ENCODE results near the gene PRKCZ. TPM values are rescaled to one million over a fixed set of nuclear protein-coding genes. Genes with fewer than 3 reads are reported as not detected.

The PRKCZ gene
- total and polyA plus RNA-seq, 9 of the 15 experiments (the other 6 are each of a cell fraction or from before 2014, with no cell fraction given) = 0.07 to 3.1 (median 1.3) TPM

DNA sequence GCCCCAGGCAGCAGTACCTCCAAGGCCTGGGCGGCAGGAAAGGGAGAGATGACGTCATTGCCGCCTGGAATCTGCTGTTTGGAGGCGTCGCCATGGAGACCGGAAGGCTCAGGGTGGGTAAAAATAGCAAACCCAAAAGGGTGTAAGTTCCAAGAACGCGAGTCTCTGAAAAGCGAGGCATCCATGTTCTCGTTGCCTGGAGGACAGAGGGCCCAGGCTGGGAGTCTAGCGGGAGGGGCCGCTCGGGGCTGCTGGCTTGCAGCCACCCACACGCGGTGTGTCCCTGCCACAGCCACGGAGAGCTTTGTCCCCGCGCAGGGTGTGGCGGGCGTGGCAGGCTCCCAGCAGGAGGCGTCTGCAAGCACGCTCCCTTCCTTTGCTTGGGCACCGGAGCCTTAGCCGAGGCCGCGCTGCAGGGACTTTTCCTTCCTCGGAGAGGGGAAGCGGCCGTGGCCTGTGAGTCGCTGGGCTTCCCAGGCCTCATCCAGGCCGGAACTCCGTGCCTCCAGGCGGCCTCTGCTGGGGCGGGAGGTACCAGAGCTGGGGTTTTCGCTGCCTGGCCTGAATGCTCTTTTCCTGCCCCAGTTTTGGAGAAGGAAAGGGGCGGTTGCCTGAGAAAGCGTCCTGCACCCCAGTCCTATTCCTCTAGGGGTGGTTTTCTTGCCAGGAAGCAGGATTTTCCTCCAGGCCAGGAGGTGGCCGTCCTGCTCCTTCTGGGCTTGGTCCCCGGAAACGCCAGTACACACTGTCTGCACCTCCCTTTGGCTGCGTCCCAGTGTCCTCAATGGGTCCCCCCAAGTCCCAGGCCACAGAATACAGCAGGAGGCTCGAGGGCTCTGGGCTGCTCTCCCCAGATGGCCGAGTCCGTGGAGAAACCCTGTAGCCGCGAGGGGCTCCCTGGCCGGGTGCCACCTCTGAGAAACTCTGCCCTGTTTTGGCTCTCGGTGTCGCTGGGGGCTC is 162.6 kb downstream of the PRKCZ start (continued):
- TF ChIP-seq, protein P1, sequence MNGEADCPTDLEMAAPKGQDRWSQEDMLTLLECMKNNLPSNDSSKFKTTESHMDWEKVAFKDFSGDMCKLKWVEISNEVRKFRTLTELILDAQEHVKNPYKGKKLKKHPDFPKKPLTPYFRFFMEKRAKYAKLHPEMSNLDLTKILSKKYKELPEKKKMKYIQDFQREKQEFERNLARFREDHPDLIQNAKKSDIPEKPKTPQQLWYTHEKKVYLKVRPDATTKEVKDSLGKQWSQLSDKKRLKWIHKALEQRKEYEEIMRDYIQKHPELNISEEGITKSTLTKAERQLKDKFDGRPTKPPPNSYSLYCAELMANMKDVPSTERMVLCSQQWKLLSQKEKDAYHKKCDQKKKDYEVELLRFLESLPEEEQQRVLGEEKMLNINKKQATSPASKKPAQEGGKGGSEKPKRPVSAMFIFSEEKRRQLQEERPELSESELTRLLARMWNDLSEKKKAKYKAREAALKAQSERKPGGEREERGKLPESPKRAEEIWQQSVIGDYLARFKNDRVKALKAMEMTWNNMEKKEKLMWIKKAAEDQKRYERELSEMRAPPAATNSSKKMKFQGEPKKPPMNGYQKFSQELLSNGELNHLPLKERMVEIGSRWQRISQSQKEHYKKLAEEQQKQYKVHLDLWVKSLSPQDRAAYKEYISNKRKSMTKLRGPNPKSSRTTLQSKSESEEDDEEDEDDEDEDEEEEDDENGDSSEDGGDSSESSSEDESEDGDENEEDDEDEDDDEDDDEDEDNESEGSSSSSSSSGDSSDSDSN (IDR thresholded peaks at IDR 0.05; ENCODE audit: borderline replicate concordance in 1 of 2, low read depth in 2 of 2, low read length in 2 of 2) = peak; percentile 72 to 83; a peak in 2 of 4 replicates
- TF ChIP-seq, protein P2, sequence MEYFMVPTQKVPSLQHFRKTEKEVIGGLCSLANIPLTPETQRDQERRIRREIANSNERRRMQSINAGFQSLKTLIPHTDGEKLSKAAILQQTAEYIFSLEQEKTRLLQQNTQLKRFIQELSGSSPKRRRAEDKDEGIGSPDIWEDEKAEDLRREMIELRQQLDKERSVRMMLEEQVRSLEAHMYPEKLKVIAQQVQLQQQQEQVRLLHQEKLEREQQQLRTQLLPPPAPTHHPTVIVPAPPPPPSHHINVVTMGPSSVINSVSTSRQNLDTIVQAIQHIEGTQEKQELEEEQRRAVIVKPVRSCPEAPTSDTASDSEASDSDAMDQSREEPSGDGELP (CRISPR knock-in tag; IDR thresholded peaks at IDR 0.05; ENCODE audit: borderline replicate concordance) = peak; percentile 80
- TF ChIP-seq, protein P3, sequence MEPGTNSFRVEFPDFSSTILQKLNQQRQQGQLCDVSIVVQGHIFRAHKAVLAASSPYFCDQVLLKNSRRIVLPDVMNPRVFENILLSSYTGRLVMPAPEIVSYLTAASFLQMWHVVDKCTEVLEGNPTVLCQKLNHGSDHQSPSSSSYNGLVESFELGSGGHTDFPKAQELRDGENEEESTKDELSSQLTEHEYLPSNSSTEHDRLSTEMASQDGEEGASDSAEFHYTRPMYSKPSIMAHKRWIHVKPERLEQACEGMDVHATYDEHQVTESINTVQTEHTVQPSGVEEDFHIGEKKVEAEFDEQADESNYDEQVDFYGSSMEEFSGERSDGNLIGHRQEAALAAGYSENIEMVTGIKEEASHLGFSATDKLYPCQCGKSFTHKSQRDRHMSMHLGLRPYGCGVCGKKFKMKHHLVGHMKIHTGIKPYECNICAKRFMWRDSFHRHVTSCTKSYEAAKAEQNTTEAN (CRISPR knock-in tag; IDR thresholded peaks at IDR 0.05) = no peak
- TF ChIP-seq, protein P4, sequence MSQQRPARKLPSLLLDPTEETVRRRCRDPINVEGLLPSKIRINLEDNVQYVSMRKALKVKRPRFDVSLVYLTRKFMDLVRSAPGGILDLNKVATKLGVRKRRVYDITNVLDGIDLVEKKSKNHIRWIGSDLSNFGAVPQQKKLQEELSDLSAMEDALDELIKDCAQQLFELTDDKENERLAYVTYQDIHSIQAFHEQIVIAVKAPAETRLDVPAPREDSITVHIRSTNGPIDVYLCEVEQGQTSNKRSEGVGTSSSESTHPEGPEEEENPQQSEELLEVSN (IDR thresholded peaks at IDR 0.05; ENCODE audit: borderline replicate concordance in 1 of 2, extremely low read depth in 1 of 2, insufficient read depth in 1 of 2, insufficient read length in 1 of 2, low read depth in 1 of 2, low read length in 1 of 2, poor library complexity in 1 of 2, severe bottlenecking in 1 of 2) = peak; percentile 83 to 88
- TF ChIP-seq, protein P5, sequence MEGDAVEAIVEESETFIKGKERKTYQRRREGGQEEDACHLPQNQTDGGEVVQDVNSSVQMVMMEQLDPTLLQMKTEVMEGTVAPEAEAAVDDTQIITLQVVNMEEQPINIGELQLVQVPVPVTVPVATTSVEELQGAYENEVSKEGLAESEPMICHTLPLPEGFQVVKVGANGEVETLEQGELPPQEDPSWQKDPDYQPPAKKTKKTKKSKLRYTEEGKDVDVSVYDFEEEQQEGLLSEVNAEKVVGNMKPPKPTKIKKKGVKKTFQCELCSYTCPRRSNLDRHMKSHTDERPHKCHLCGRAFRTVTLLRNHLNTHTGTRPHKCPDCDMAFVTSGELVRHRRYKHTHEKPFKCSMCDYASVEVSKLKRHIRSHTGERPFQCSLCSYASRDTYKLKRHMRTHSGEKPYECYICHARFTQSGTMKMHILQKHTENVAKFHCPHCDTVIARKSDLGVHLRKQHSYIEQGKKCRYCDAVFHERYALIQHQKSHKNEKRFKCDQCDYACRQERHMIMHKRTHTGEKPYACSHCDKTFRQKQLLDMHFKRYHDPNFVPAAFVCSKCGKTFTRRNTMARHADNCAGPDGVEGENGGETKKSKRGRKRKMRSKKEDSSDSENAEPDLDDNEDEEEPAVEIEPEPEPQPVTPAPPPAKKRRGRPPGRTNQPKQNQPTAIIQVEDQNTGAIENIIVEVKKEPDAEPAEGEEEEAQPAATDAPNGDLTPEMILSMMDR (IDR thresholded peaks at IDR 0.05 in 2 of 3, conservative IDR thresholded peaks at IDR 0.05 in 1 of 3; ENCODE audit: insufficient read depth in 2 of 3, low read depth in 1 of 3, low read length in 3 of 3) = peak; percentile 28 to 51 (median 43); a peak in 5 of 6 replicates
- TF ChIP-seq, protein P6, sequence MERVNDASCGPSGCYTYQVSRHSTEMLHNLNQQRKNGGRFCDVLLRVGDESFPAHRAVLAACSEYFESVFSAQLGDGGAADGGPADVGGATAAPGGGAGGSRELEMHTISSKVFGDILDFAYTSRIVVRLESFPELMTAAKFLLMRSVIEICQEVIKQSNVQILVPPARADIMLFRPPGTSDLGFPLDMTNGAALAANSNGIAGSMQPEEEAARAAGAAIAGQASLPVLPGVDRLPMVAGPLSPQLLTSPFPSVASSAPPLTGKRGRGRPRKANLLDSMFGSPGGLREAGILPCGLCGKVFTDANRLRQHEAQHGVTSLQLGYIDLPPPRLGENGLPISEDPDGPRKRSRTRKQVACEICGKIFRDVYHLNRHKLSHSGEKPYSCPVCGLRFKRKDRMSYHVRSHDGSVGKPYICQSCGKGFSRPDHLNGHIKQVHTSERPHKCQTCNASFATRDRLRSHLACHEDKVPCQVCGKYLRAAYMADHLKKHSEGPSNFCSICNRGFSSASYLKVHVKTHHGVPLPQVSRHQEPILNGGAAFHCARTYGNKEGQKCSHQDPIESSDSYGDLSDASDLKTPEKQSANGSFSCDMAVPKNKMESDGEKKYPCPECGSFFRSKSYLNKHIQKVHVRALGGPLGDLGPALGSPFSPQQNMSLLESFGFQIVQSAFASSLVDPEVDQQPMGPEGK (CRISPR knock-in tag; IDR thresholded peaks at IDR 0.05; ENCODE audit: borderline replicate concordance) = no peak
- TF ChIP-seq ARNT (IDR thresholded peaks at IDR 0.05) (no peak), ZNF232 (CRISPR knock-in tag; IDR thresholded peaks at IDR 0.05) (no peak), ZBTB8A (IDR thresholded peaks at IDR 0.05; ENCODE audit: partially characterized antibody) (no peak), GATAD2B (IDR thresholded peaks at IDR 0.05; ENCODE audit: borderline replicate concordance) (no peak; the same call in 1 of the 2 replicates), ZNF311 (CRISPR knock-in tag; IDR thresholded peaks at IDR 0.05) (0 out of 2 replicates have a peak, but pooled peaks have one; percentile 14), MEF2A (IDR thresholded peaks at IDR 0.05; ENCODE audit: control insufficient read depth, low read depth, low read length) (peak; percentile 57; the same call in 1 of the 2 replicates), KLF16 (IDR thresholded peaks at IDR 0.05) (no peak), ELF2 (CRISPR knock-in tag; IDR thresholded peaks at IDR 0.05) (no peak)
